Measurements from ENCODE around the gene NFIA.
A peak's percentile ranks its signal among the peaks of the same experiment; 100 is the strongest.
"Not testable (repeated sequence)": the region's sequence is repeated elsewhere in the genome, so short reads cannot be mapped to it uniquely, and the experiment has no call there.

Gene NFIA

GRCh38 chr1:61447106-61447967 is 365.0 kb downstream of the NFIA start:
- no peak for DNase-seq

- DNase-seq: no peak
Observed at GRCh38 chr1:61447968-61448430, 365.6 kb downstream of the NFIA start.

DNA sequence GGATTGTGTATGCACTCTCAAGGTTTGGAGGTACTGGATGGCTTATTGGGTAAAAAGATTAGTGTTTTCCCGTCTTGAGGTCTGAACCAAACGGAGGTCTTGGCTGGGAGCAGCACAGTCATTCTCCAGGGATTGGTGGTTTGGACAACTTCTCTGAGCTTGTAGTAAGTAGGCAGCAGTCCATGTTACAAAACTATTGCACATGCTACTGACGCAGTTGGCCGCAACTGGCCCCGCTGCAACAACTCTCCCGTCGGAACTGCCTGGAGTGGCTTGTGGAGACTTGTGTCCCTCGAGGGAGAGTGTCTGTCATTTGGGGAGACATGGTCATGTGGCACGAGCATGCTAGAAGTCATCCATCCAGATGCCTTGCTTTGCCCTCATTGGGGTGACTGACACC is 366.6 kb downstream of the NFIA start:
- DNase-seq: no peak

DNA sequence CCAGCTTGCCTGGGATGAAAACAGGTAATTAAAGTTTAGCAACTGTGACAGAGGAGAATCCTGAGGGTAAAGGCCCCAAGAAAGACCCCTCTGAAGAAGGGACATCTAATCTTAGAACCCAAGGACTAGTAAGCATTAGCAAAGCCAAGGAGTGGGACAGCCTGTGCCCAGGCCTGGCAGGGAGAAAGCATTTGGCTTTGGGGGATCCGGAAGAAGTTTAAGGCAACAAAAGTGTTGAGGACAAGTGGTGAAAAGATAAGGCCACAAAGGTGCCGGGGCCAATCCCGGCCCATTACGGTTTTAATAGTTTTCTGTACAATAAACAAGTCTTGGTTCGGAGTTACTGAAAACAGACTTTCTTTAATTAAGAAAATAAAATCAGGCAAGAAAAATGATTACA is 367.0 kb downstream of the NFIA start:
- DNase-seq: no peak

DNA sequence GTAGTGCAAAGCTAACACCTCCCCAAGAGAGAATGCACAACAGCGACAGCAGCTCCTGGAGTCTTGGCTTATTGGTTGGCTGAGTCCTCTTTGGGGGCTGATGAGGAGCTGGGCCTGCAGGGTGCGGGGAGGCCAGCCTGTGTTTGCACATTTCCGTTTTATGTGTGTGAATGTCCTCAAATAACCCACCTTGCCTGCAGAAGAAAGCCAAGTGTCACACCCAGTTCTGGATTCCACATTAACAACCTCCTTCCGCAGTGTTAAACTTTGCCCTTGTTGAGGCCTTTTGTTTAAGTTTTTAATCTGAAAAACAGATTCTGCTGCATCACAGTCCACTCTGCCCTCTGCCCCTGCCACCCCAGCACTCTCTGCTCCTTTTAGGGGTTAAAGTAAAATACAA is 368.1 kb downstream of the NFIA start:
- no peak for DNase-seq

DNA sequence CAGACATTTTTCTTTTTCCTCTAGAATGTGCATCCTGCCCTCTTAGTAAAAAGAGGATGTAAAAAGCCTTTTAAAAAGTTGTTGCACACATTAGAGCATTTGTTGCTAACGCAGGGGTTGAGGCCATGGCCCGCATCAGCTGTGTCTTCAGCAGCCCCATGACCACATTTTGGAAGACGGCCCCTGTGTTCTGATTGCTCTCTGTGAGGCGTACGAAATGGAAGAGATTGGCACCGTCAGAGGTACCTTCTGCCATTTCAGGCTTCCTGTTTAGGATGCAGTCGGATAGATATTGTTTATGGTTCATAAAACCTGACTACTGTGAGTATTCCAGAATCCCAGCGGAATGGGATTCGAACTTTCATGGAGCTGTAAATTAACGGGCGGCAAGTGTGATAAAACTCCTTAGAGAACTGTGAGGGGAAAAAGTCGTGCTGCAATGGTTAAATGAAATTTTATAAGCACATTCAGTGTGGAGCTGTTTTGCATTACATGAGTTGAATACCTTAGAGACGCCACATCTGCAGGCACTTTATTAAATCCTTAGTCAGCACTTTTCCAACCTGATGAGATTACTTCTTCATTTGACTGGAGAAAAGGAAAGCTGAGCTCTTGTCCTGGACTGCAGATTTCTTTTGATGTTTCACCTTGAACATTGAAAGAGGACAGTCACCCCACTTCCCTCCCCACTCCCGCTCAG is 368.7 kb downstream of the NFIA start:
- no peak for DNase-seq

DNA sequence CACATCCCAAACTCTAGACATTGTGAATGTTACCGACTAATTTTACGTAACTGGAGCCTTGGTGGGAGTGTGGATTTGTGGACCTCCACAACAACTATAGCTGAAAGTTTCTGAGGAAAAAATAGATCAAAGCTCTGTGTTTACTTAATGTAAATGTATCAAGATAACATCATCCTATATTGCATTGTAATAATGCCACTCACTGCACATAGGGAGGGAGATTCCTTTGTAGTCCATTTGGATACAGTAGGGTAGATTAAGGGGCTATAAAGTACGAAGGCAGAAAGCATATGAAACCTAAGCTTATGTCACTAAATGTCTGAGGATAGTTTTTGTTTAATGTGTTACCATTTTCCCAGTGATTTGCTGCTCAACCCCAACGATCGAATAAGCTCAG is 369.2 kb downstream of the NFIA start:
- DNase-seq: no peak

DNA sequence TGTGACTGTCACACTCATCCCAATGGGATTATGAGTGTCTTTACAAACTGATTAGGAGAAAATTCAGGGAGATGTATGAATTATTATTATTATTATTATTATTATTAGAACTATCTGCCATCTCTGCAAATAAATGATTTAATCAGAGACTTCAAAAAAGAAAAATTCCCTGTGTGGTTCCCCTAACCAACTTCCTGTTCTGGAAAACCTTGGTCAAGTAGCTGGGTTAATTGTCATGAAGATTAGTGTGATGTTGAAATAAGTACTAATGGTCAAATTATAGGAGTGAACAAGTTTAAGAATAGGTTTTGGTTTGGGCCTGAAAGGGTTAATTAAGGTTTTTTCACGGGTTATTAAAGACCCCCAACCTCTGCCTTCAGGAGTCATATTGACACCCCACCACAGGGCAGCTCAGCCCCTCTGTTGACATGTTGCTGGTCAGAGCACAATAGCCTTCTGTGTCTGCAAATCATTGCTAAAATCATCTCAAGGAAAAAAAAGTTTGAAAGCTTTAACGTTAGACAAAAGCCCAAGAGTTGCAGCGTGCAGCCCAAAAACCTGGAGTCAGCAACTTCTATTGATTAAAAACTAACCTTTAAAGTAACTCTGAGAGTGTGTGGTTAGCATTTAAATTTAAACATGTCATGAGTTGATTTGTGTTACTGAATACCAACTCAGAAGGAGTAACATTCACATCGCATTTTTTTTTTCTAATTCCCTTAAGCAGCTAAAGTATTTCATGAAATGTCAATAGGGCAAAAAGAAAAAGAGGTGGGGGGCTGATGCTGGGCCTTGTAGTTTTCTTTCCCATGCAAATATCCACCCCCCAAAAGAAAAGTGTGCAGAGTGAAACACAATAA is 370.0 kb downstream of the NFIA start:
- no peak for DNase-seq

GRCh38 chr1:61453111-61453961 is 371.0 kb downstream of the NFIA start:
- peak; percentile 57 to 65 for DNase-seq

DNA sequence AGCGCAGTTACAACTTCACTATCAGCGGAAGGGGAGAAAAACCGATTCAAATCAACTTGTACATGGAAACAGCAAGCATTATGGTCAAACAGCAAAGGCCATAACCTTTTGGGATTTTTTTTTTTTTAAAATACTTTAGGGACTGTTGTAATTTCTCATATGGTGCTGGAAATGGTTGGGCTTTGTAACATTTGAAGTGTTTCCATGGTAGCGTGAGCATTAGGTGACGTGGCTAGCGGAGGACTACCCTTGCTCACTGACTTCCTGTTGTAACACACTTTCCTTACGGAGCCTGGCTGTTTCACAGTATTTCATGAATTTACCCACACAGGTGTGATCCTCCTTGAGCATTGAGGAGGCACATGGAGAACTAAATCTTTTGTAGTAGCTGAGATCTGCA is 373.0 kb downstream of the NFIA start:
- DNase-seq: no peak

GRCh38 chr1:61457526-61458040 is 375.2 kb downstream of the NFIA start:
- DNase-seq: no peak

- no peak for DNase-seq
Observed at GRCh38 chr1:61459345-61459744, 377.0 kb downstream of the NFIA start.

DNA sequence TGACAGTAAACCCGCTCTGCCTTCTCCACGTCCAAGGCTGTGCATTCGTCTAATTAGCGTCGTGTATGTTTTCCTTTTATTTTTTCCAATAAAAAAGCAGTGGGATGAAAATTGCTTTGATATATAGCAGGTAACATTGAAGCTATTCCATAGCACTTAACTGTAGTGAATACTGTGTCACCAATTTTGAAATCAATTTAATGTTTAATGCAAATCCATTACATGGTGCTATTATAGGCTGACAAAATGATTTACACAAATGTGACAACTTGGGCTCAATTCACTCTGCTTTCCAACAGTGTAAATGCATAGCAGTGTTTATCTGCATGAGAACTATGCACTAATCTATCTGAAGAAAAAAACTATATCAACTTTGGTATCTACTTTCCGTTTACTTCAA is 377.8 kb downstream of the NFIA start:
- no peak for DNase-seq

- no peak for DNase-seq
Observed at GRCh38 chr1:61461406-61462384, 379.3 kb downstream of the NFIA start.

- DNase-seq: no peak
Observed at GRCh38 chr1:61462628-61463027, 380.3 kb downstream of the NFIA start.

- no peak for DNase-seq
Observed at GRCh38 chr1:61463220-61463619, 380.9 kb downstream of the NFIA start.

DNA sequence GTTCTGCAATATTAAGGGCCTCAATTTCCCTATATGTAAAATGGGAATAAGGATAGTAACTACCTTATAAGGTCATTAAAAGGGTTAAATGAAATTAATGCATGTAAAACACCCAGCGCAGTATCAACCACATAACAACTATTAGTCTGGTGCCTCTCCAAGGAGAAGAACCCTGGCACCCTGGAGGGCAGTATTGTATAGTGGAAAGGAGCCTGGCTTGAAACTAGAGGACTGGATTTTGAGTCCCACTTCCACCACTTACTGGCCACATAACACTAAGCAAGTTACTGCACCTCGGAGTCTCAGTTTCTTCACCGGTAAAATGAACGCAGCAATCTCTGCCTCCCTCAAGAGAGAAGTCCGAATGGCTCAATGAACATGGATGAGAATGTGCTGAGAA is 385.5 kb downstream of the NFIA start:
- not testable (repeated sequence) for DNase-seq

GRCh38 chr1:61469365-61469764 is 387.0 kb downstream of the NFIA start:
- no peak for DNase-seq

- no peak for DNase-seq
Observed at GRCh38 chr1:61472876-61473275, 390.5 kb downstream of the NFIA start.

GRCh38 chr1:61474269-61474817 is 392.0 kb downstream of the NFIA start:
- no peak for DNase-seq

DNA sequence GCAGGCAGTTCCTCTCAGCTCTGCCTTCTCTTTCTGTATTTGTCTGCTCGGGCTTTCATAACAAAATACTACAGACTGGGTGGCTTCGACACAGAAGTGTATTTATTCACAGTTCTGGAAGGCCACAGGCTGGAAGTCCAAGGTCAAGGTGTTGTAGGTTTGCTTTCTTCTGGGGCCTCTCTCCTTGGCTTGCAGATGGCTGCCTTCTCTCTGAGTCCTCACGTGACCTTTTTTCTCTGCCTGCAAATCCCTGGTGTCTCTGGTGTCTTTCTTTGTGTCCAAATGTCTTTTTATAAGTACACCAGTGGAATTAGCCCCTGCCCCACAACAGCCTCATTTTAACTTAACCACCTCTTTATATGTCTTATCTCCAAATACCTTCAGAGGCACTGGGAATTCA is 392.6 kb downstream of the NFIA start:
- no peak for DNase-seq
